SK-N-SH (cell line): ENCODE data around the gene CNTNAP5. TPM values are rescaled to one million over a fixed set of nuclear protein-coding genes. Genes with fewer than 3 reads are reported as not detected.

Source experiments
- CTCF ChIA-PET: fragments of 300-600, 350-600 bp; formaldehyde crosslinking; extraction: SDS; loops from one replicate; lab custom pipeline; 2021; lab: Yijun Ruan, JAX
- POLR2A ChIA-PET: fragments of 350-600 bp; sonication (Branson Sonifier 250); formaldehyde crosslinking; extraction: SDS; loops from one replicate; lab custom pipeline; 2020; ENCODE audit warnings: antibody characterized with exemption, inconsistent platforms; lab: Yijun Ruan, JAX
- DNase-seq: peaks from one replicate; pipeline ENCODE4 v3.0.0; 2012
- H2AFZ ChIP-seq: fragments of 200-600 bp; sonication (generic); 2 replicates; pipeline ENCODE4 v1.8.1; 2016; ENCODE audit warnings: antibody characterized with exemption, mild to moderate bottlenecking, low read depth
- H3F3A ChIP-seq: fragments of 200-600 bp; sonication (generic); replicated peaks from 2 replicates; pipeline ENCODE3; 2016; ENCODE audit warnings: antibody characterized with exemption, mild to moderate bottlenecking; ENCODE audit not compliant: insufficient read depth
- H3K27ac ChIP-seq, 2 experiments: fragments of 200-500 bp in 1 of 2; fragments of 200-600 bp in 1 of 2; sonication (Bioruptor generic) in 1 of 2; sonication (generic), shearing (Covaris generic) in 1 of 2; 2 replicates each; pipeline versions ENCODE4 v1.5.1 to v1.6.1; 2014 to 2016; ENCODE audit warnings: low read depth in 2 of 2, inconsistent platforms in 1 of 2, low read length in 1 of 2, mild to moderate bottlenecking in 1 of 2, mixed read lengths in 1 of 2
- H3K27me3 ChIP-seq: fragments of 200-600 bp; sonication (generic), shearing (Covaris generic); 2 replicates; pipeline ENCODE4 v1.6.1; 2016; ENCODE audit warnings: mixed run types; ENCODE audit not compliant: insufficient read depth
- H3K36me3 ChIP-seq, 2 experiments: fragments of 200-500 bp in 1 of 2; fragments of 200-600 bp in 1 of 2; sonication (Bioruptor generic) in 1 of 2; sonication (generic) in 1 of 2; replicated peaks in 1 of 2; 2 replicates each; pipeline versions ENCODE3 to v1.5.1; 2014 to 2016; ENCODE audit warnings: low read length in 1 of 2, mild to moderate bottlenecking in 1 of 2; ENCODE audit not compliant: insufficient read depth in 2 of 2, control insufficient read depth in 1 of 2
- H3K4me1 ChIP-seq, 2 experiments: fragments of 200-500 bp in 1 of 2; fragments of 200-600 bp in 1 of 2; sonication (Bioruptor generic) in 1 of 2; sonication (generic), shearing (Covaris generic) in 1 of 2; 2 replicates each; pipeline versions ENCODE4 v1.5.1 to v1.6.1; 2014 to 2016; ENCODE audit warnings: low read depth in 1 of 2, low read length in 1 of 2, mixed run types in 1 of 2; ENCODE audit not compliant: insufficient read depth in 2 of 2, control insufficient read depth in 1 of 2
- H3K4me2 ChIP-seq: fragments of 200-600 bp; sonication (generic), shearing (Covaris generic); 2 replicates; pipeline ENCODE4 v1.6.1; 2017; ENCODE audit warnings: mixed run types
- H3K4me3 ChIP-seq, 2 experiments: fragments of 200-500 bp in 1 of 2; fragments of 200-600 bp in 1 of 2; sonication (Bioruptor generic) in 1 of 2; sonication (generic), shearing (Covaris generic) in 1 of 2; 2 replicates each; pipeline versions ENCODE4 v1.5.1 to v1.8.1; 2014 to 2016; ENCODE audit warnings: low read depth in 2 of 2, inconsistent platforms in 1 of 2, low read length in 1 of 2, mild to moderate bottlenecking in 1 of 2, mixed read lengths in 1 of 2, moderate library complexity in 1 of 2
- H3K79me2 ChIP-seq: fragments of 200-600 bp; sonication (generic); 2 replicates; pipeline ENCODE4 v1.8.1; 2017; ENCODE audit warnings: mild to moderate bottlenecking; ENCODE audit not compliant: insufficient read depth
- H3K9ac ChIP-seq: fragments of 200-600 bp; sonication (generic); 2 replicates; pipeline ENCODE4 v1.6.1; 2017; ENCODE audit warnings: mixed run types
- H3K9me2 ChIP-seq: fragments of 200-600 bp; sonication (generic); 2 replicates; pipeline ENCODE4 v1.6.1; 2017; ENCODE audit warnings: mixed run types
- H3K9me3 ChIP-seq: fragments of 200-600 bp; sonication (generic); 2 replicates; pipeline ENCODE4 v1.6.1; 2017; ENCODE audit warnings: mixed run types, mild to moderate bottlenecking, moderate library complexity
- H4K20me1 ChIP-seq: fragments of 200-600 bp; sonication (generic); 2 replicates; pipeline ENCODE4 v1.6.1; 2017; ENCODE audit warnings: mild to moderate bottlenecking, mixed run types; ENCODE audit not compliant: insufficient read depth
- ELF1 ChIP-seq: IDR thresholded peaks from 2 replicates; pipeline ENCODE4 v1.4.0; 2012
- FOSL2 ChIP-seq: IDR thresholded peaks from 2 replicates; pipeline ENCODE4 v1.4.0; 2012; ENCODE audit warnings: low read depth, mild to moderate bottlenecking, moderate library complexity, borderline replicate concordance
- GATA2 ChIP-seq: sonication (generic); formaldehyde crosslinking; IDR thresholded peaks from 2 replicates; pipeline ENCODE4 v1.5.0; 2020; ENCODE audit warnings: mild to moderate bottlenecking, missing genetic modification reagents
- JUND ChIP-seq: IDR thresholded peaks from 2 replicates; pipeline ENCODE4 v1.4.0; 2012
- MEF2A ChIP-seq: IDR thresholded peaks from 2 replicates; pipeline ENCODE4 v1.4.0; 2012; ENCODE audit warnings: low read depth, borderline replicate concordance
- RCOR1 ChIP-seq: fragments of 150-350 bp; IDR thresholded peaks from 2 replicates; pipeline ENCODE4 v1.6.1; 2017; ENCODE audit warnings: antibody characterized with exemption, low read length
- RFX5 ChIP-seq: IDR thresholded peaks from 2 replicates; pipeline ENCODE4 v1.6.1; 2012; ENCODE audit warnings: mild to moderate bottlenecking, improper control_type of control experiment, low read length
- SIN3A ChIP-seq: IDR thresholded peaks from 2 replicates; pipeline ENCODE4 v1.6.1; 2012; ENCODE audit warnings: low read depth, mild to moderate bottlenecking, low read length, moderate library complexity, borderline replicate concordance
- TAF1 ChIP-seq: IDR thresholded peaks from 2 replicates; pipeline ENCODE4 v1.6.1; 2012; ENCODE audit warnings: low read depth, mild to moderate bottlenecking, low read length, moderate library complexity, borderline replicate concordance
- TCF12 ChIP-seq: IDR thresholded peaks from 2 replicates; pipeline ENCODE4 v1.4.0; 2012
- TEAD4 ChIP-seq: IDR thresholded peaks from 2 replicates; pipeline ENCODE4 v1.4.0; 2012; ENCODE audit warnings: mild to moderate bottlenecking, borderline replicate concordance; ENCODE audit not compliant: insufficient read depth
- WGBS: methylation state at CpG from one replicate; pipeline ENCODE4 v1.1.6; 2017; ENCODE audit warnings: low lambda C conversion rate; 5-methylcytosine and 5-hydroxymethylcytosine counted together
- polyA plus RNA-seq, 3 experiments: library from polyadenylated mRNA; depleted of rRNA; stranded (reverse); fragments of >200 nt; gene quantifications; 2 replicates each; pipeline ENCODE4 v1.2.3, GENCODE V29; 2012
- TF ChIP-seq, protein P1 (sequence below): fragments of 150-350 bp; IDR thresholded peaks from 2 replicates; pipeline ENCODE4 v1.6.1; 2017; ENCODE audit warnings: antibody characterized with exemption, low read length, low read depth, borderline replicate concordance
- TF ChIP-seq, protein P2 (sequence below): fragments of 150-350 bp; IDR thresholded peaks from 2 replicates; pipeline ENCODE4 v1.6.1; 2016; ENCODE audit warnings: mild to moderate bottlenecking, low read depth, low read length
- TF ChIP-seq, protein P3 (sequence below): fragments of 200-600 bp; sonication (generic); IDR thresholded peaks from 2 replicates; pipeline ENCODE4 v1.6.1; 2017; ENCODE audit warnings: antibody characterized with exemption, mild to moderate bottlenecking, moderate library complexity

Gene CNTNAP5
- polyA plus RNA-seq, 1 of the 3 experiments (the other 2 are of a cell fraction) = 0.08 TPM

DNA sequence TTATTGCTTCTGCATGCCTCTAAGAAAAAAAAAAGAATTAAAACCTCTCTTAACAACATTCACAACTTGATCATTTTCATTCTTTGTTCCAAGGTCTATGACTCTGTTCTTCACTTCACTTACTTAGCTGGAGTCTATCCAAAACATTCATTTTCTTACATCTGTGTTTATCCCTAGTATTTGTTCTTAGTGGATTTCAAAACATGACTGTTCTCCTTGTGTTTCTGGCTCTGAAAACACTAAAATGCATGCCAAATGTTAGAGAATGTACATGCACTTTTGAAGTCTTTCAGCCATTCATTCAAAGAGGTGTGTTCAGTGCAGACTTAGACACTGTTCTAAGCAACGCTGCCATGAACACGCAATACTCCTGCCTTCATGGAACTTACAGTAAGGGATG, 138.8 kb downstream of the CNTNAP5 start:
- POLR2A ChIA-PET = no interaction called here

DNA sequence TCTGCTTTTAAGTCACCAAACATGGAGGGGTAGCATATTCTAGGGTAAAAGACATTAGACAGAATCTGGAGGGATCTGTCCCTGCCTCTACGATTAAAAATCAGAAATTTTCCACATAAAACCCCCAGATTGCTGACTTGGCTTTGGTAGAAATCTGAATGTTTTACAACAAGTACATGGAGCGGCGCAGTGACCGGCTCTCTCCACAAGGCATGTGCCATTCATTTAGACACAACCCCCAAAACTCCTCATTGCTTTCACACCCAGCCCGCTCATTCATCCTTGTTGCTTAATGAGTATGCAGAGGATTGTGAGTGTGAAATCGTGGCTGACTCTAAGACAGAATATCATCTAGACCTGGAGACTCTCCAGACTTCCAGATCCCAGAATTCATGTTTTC, 140.6 kb downstream of the CNTNAP5 start:
- no peaks in the 10 kb centered on the region for H4K20me1 ChIP-seq
- H3K36me3 ChIP-seq = no peaks in the 10 kb centered on the region
- H3K4me3 ChIP-seq = no peak overlapping the region
- DNase-seq = no peak
- POLR2A ChIA-PET = no interaction called here
- no peak for TF ChIP-seq JUND
- TF ChIP-seq GATA2 (CRISPR knock-in tag) = no peak
- TF ChIP-seq, protein P1, sequence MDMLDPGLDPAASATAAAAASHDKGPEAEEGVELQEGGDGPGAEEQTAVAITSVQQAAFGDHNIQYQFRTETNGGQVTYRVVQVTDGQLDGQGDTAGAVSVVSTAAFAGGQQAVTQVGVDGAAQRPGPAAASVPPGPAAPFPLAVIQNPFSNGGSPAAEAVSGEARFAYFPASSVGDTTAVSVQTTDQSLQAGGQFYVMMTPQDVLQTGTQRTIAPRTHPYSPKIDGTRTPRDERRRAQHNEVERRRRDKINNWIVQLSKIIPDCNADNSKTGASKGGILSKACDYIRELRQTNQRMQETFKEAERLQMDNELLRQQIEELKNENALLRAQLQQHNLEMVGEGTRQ = no peak
- TF ChIP-seq TAF1 = no peak
- no peak for TF ChIP-seq RCOR1
- TF ChIP-seq, protein P2, sequence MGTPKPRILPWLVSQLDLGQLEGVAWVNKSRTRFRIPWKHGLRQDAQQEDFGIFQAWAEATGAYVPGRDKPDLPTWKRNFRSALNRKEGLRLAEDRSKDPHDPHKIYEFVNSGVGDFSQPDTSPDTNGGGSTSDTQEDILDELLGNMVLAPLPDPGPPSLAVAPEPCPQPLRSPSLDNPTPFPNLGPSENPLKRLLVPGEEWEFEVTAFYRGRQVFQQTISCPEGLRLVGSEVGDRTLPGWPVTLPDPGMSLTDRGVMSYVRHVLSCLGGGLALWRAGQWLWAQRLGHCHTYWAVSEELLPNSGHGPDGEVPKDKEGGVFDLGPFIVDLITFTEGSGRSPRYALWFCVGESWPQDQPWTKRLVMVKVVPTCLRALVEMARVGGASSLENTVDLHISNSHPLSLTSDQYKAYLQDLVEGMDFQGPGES = no peak
- TF ChIP-seq, protein P3, sequence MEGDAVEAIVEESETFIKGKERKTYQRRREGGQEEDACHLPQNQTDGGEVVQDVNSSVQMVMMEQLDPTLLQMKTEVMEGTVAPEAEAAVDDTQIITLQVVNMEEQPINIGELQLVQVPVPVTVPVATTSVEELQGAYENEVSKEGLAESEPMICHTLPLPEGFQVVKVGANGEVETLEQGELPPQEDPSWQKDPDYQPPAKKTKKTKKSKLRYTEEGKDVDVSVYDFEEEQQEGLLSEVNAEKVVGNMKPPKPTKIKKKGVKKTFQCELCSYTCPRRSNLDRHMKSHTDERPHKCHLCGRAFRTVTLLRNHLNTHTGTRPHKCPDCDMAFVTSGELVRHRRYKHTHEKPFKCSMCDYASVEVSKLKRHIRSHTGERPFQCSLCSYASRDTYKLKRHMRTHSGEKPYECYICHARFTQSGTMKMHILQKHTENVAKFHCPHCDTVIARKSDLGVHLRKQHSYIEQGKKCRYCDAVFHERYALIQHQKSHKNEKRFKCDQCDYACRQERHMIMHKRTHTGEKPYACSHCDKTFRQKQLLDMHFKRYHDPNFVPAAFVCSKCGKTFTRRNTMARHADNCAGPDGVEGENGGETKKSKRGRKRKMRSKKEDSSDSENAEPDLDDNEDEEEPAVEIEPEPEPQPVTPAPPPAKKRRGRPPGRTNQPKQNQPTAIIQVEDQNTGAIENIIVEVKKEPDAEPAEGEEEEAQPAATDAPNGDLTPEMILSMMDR = no peak
- TF ChIP-seq RFX5 = no peak
- TF ChIP-seq, all 33 proteins: peak for 0
- CTCF ChIA-PET = no interaction called here
- Histone ChIP-seq H3K4me2 (no peak overlapping the region), H3K9me3 (no peaks in the 10 kb centered on the region), H3K79me2 (no peaks in the 10 kb centered on the region), H3K27me3 (no peaks in the 10 kb centered on the region), H3K9ac (no peak overlapping the region), H3K9me2 (no peaks in the 10 kb centered on the region), H3K27ac (no peak overlapping the region), H3K4me1 (peaks cover 0 to 3% of the 10 kb centered on the region in 2 experiments; a peak in 2 of 4 replicates), H2AFZ (no peak overlapping the region), H3F3A (no peaks in the 10 kb centered on the region)
- 56% methylated on average over 6 of the region's 6 CpGs for WGBS

More for the DNA sequence above, 138.8 kb downstream of the CNTNAP5 start:
- Histone ChIP-seq H3K79me2 (no peaks in the 10 kb centered on the region), H3K9me2 (no peaks in the 10 kb centered on the region), H3K27me3 (no peaks in the 10 kb centered on the region), H3F3A (no peaks in the 10 kb centered on the region), H3K9ac (no peak overlapping the region), H3K27ac (no peak overlapping the region), H3K4me1 (peaks cover 0 to 3% of the 10 kb centered on the region in 2 experiments; a peak in 2 of 4 replicates), H3K4me3 (no peak overlapping the region), H3K4me2 (no peak overlapping the region), H4K20me1 (no peaks in the 10 kb centered on the region), H2AFZ (no peak overlapping the region), H3K36me3 (no peaks in the 10 kb centered on the region), H3K9me3 (no peaks in the 10 kb centered on the region)
- no peak for DNase-seq
- TF ChIP-seq ELF1 = no peak
- no peak for TF ChIP-seq RFX5
- no peak for TF ChIP-seq TCF12
- no peak for TF ChIP-seq SIN3A
- TF ChIP-seq MEF2A = no peak
- TF ChIP-seq FOSL2 = no peak
- TF ChIP-seq TEAD4 = no peak
- CTCF ChIA-PET = interaction anchor here (1.2 kb wide), 1 partner anchor 87 kb away, joined by 4 read pairs; no protein-coding TSS in a partner anchor
- WGBS = 26% methylated on average over 2 of the region's 2 CpGs
